HG03097 (cell line): ENCODE measurements around the gene WFIKKN1.
A peak's percentile ranks its signal among the peaks of the same experiment; 100 is the strongest.

Experiments
- ATAC-seq: cut with Tn5 transposase; IDR thresholded peaks from one replicate; pipeline ENCODE4 v1.9.1; 2021; ENCODE audit not compliant: unreplicated experiment, low FRiP score

Gene WFIKKN1

GRCh38 chr16:630815-631405 lies at the start of gene WFIKKN1:
TSS of gene WFIKKN1 (plus strand) at chr16:630985. CDS start at chr16:631254, 269 bp downstream.
- ATAC-seq, result no peak

- no peak for ATAC-seq
Observed at GRCh38 chr16:582218-582613, 48.6 kb upstream of the WFIKKN1 start.

- ATAC-seq, result no peak
Observed at GRCh38 chr16:582614-583331, 48.0 kb upstream of the WFIKKN1 start.

GRCh38 chr16:583470-583814 lies 47.3 kb upstream of the WFIKKN1 start:
- ATAC-seq, result no peak

GRCh38 chr16:583815-584591 lies 46.8 kb upstream of the WFIKKN1 start:
- no peak for ATAC-seq

GRCh38 chr16:585351-585750 lies 45.4 kb upstream of the WFIKKN1 start:
- no peak for ATAC-seq

GRCh38 chr16:586047-586644 lies 44.6 kb upstream of the WFIKKN1 start:
- no peak for ATAC-seq

- ATAC-seq, result no peak
Observed at GRCh38 chr16:586645-587590, 43.9 kb upstream of the WFIKKN1 start.

GRCh38 chr16:588639-588888 lies 42.2 kb upstream of the WFIKKN1 start:
- ATAC-seq, result no peak

- ATAC-seq, result peak; percentile 65
Observed at GRCh38 chr16:588889-589657, 41.7 kb upstream of the WFIKKN1 start.

GRCh38 chr16:589658-590187 lies 41.1 kb upstream of the WFIKKN1 start, which contains the start of gene RAB40C:
TSS of gene RAB40C (plus strand) at chr16:590066. CDS start at chr16:590292, 226 bp downstream.
- peak; percentile 74 for ATAC-seq

- ATAC-seq, result peak; percentile 1
Observed at GRCh38 chr16:590188-590814, 40.5 kb upstream of the WFIKKN1 start.

GRCh38 chr16:590815-591200 lies 40.0 kb upstream of the WFIKKN1 start:
- no peak for ATAC-seq

GRCh38 chr16:591231-591630 lies 39.6 kb upstream of the WFIKKN1 start:
- no peak for ATAC-seq

GRCh38 chr16:591892-592517 lies 38.8 kb upstream of the WFIKKN1 start:
- ATAC-seq, result no peak

- no peak for ATAC-seq
Observed at GRCh38 chr16:592518-593306, 38.1 kb upstream of the WFIKKN1 start.

- no peak for ATAC-seq
Observed at GRCh38 chr16:593406-593805, 37.4 kb upstream of the WFIKKN1 start.

- ATAC-seq, result no peak
Observed at GRCh38 chr16:593807-594206, 37.0 kb upstream of the WFIKKN1 start.
